GM18517 (cell line): ENCODE data around the gene SLC39A11.
"Not testable (repeated sequence)": the region's sequence is repeated elsewhere in the genome, so short reads cannot be mapped to it uniquely, and the experiment has no call there.

ENCODE experiments used
- ATAC-seq: cut with Tn5 transposase; IDR thresholded peaks from one replicate; pipeline ENCODE4 v1.9.1; 2021; ENCODE audit warnings: mild to moderate bottlenecking, moderate library complexity; ENCODE audit not compliant: unreplicated experiment

SLC39A11 gene

DNA sequence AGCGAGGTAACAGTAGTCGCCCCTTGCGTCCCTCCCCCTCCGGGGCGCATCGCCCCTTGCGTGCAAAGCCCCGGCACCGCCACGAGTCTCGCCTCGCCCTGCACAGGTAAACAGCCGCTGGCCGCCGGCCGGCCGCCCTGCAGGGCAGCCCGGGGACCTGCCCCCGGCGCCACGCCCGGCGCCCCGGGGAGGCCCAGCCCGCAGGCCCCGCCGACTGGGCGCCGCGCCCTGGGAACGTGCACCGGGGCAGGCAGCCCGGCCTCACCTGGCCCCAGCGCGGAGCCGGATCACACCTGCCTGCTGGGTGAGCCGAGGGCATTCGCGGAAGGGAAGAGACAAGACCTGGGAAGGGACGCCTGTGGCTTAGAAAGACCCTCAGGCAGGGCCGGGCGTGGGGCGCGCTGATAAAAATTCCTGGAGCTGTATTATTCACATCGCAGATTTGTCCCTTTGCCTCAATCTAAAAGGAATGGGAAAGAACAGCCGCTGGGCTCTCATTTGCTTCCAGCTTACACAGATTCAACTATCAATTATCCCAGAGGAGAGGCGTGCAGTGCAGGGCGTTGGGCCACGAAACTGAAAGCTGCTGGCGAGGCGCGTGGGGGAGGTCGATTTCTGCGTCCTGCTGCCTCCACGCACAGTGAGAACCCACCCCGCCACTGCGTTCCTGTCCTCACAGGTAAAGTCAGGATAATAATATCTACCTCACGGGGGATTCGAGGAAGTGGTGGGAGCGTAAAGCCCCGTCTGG lies 451.9 kb downstream of the SLC39A11 start:
- no peak for ATAC-seq

DNA sequence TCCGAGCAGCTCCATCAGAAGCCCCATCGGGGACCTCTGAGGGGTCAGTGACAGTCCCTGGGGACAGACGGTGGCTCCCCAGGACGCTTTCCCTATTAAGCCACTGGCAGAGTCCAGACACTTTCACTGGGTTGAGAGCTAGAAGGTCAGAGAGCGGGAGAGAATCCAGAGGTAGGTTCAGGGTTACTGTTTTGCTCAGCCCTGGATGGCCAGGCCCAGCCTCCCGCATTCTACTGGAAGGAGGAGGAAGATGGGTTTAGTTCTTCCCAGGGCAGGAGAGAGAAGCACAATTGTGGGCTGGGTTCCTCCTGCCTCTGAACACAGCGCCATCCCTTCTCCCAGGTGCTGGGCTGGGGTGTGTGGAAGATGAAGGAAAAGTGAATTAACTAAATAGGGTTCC lies 452.8 kb downstream of the SLC39A11 start:
- ATAC-seq = no peak

DNA sequence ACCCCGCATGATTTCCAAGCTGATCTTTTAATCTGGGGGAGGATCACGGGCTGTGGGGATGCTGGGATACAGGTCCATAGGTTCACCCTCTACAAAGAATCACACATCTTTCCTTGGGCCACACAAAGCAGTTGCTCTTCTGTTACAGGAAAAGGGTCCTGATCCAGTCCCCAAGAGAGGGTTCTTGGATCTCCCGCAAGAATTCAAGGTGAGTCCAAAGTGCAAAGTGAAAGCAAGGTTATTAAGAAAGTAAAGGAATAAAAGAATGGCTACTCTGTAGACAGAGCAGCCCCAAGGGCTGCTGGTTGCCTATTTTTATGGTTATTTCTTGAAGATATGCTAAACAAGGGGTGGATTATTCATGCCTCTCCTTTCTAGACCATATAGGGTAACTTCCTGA lies 453.6 kb downstream of the SLC39A11 start:
- not testable (repeated sequence) for ATAC-seq

DNA sequence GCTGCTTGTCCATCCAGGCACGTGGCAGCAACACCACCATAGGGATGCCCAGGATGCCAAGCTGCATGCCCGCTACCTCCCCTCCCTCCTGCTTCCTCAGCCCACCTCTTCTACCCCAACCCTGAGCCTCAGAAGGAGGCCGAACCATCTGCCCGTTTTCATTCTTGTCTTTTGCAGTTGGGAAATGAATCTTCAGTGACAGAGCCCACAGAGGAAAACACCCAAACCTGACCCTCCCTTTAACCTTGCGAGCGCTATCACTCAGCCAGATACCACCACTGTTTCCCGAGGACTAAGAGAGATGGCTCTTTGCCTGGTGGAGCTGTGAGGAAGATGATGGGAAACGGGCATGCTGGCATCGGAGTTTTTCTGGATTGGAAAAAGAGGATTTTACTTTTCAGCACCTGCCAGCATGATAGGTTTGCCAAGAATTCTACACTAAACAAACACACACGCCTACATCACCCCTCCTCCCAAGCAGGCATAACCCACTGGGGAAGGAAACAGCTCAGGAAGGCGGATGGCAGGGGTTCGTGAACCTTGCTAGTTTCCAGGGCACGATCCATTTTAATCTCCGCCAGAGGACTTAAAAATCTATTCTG lies 457.4 kb downstream of the SLC39A11 start:
- ATAC-seq = no peak

DNA sequence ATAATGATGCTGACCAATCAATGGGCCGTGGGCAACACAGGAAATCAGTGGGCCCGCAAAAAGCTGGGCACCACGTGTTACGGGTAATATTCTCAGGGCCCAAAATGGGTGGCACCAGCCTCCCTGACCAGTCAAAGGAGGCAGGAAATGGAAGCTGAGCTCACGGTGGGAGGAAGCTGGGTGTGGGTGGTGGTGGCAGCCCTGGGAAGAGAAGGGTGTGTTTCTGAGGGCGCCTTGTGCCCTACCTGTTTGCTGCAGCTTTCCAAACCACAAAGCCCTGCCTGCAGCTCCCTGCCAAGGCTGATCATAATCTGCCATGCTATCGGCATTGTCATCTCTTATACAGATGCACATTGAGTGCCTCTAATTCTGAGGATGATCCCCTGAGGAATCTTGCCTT lies 457.9 kb downstream of the SLC39A11 start:
- ATAC-seq = no peak

DNA sequence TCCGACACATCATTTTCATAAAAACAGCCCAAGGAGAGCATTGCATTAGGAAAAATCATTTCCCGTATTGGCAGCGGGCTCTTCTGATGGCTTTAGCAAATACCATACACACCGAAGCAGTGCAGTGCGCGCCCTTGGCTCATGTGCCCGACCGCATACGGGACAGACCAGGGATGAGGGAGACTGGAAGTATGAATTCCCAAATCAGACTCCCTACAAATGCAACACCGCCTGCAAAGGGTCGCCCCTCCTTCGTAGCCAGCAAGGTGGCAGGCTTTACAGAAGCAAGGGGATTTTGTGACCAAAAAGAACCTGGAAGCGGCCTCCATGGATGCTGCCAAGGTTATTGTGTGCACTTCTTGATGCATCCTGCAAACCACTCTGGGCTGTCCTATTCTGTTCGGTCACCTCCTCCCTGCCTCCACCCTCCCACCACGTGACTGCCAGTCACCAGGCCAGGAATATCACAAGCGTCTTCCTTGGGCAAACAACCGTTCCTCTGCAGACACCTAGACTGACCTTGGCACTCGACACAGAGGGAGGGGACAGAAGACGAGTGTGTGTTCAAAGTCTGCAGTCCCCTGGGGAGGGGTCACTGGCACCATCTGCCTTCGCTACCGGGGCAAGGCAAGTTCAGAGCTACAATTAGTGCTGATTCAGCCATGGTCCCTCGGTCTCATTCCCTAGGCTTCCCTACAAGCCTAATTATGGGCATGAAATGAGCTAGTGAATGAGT lies 460.4 kb downstream of the SLC39A11 start:
- ATAC-seq = no peak

DNA sequence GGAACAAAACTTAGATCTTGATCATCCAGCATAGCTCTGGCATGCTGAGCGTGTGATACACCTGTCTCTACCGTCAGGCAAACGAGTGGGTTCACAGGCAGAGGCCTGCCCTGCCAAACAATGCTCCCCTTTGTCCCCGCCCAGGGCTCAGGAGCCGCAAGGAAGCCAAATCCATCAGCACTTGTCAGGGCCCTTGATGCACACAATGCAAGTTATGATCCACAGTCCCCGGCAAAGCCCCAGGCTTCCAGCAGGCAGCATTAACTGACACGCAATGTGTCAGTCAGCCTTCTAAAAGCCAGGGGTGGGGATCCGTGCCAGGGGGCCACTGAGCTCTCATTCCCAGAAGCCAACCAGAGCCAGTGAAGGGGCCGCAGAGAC lies 460.9 kb downstream of the SLC39A11 start:
- ATAC-seq = no peak

DNA sequence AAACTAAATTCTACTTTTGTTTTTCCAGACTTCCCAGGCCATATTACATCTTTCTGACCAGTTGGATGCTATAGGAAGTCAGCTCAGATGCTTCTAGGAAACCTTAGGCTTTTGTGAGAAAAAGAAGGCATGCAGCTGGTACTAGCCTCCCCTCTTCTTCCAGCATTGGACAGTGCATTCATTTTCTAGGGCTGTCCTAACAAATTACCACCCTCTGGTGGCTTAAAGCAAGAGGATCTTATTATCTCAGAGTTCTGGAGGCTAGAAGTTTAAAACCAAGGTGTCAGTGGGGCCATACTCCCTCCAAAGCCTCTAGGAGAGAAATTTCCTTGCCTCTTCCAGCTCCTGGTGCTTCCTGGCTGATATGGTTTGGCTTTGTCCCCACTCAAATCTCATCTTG lies 467.8 kb downstream of the SLC39A11 start:
- no peak for ATAC-seq

DNA sequence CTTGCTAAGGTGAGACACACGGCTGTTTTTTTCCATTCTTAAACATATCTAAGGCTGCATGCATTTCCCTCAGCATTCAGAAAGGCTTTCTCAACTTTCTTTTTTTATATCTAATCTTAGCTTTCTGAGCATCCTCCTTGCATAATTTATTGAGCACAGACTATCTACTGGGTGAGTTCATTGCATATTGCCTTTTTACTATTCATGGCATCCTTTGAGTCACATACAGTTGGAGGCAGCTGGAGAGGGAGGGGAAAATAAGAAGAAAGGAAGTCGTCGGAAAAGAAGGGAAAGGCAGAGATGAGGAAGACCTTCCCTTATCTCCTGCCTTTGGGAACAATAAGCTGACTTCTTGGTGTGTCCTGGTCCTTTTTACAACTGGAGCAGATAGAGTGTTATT lies 468.3 kb downstream of the SLC39A11 start:
- no peak for ATAC-seq

DNA sequence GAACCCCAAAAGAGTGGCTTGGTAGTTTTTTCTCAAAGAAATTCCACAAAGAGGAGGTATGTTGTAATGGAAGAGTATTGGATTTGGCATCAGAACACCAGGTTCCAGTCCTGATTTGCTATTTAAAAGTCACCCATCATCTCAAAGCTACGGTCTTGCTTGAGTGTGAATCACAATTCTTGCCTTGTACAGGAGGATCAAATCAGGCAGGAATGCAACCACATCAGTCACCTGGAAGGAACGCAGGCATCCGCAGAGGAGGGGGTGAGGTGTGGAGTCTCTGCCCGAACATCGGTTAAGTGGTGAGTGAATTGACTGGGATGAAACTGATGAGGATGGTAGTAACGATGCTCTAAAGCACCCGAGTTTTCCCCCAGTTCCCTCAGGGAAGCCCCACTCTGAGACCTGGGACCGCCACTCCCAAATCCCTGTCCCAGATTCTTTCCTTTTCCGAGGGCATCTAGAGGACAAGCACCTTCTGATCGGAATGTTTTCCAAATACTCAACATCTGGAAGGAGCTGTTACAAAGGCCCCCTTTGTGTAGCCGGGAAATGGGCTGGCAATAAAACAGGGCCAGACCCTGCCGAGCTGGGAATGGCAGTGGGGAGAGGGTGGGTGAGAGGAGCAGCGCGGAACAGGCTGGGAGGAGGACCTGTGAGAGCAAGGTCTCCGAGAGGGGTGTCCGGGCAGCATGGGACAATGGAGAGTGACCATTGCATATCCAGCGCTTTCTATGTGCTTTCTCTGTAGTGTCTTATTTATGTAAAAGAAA lies 469.6 kb downstream of the SLC39A11 start:
- no peak for ATAC-seq

DNA sequence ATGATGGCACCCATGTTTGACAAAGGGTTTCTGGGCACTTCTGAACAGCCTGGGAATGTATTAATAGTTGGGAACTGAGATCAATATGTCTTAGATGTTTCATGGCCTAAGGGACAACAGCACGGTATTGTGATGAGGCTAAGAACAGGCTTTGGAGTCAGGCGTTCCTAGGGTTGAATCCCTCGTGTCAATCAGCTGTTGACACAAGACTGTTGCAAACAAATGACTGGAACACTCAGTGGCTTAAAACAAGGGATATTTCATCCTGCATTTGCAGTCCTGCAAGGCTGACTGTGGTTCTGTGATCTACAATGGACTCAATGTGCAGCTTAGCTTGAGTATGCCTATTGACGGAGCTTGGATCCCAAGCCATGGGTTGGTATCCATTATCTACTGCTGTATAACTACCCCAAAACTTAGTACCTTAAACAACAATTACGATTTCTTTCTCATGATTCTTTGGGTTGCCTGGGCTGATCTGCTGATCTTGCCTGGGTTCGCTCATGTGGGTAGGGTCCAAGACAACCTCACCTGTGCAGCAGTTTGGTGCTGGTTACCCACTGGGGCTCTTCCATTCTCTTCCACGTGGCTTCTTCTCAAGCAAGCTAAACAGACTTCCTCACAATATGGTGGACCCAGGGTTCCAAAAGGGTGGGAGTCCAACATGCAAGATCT lies 472.4 kb downstream of the SLC39A11 start:
- ATAC-seq = no peak

DNA sequence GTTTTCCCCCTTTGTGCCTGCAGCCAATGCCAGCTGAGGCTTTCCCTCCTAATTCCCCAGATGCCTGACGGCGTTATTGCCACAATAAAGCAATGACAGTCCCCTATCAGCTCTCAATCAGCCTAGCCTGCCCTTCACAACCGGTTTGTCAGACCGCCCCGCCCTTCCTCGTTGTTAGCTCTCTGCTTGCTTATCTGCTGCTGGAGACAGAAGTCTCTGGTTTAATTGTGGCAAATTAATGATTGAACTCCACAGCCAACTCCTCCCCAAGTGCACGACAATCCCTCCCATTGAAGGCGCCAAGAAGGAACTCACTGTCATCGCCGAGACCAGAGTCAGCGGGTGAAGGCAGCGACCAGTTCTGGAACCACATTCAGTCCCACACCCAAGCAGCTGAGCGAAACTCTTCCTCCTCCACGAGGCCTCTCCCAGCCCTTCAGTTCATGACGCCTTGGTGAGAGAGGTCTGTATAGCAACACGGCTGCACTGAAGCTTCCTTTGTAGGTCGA lies 474.4 kb downstream of the SLC39A11 start:
- no peak for ATAC-seq

DNA sequence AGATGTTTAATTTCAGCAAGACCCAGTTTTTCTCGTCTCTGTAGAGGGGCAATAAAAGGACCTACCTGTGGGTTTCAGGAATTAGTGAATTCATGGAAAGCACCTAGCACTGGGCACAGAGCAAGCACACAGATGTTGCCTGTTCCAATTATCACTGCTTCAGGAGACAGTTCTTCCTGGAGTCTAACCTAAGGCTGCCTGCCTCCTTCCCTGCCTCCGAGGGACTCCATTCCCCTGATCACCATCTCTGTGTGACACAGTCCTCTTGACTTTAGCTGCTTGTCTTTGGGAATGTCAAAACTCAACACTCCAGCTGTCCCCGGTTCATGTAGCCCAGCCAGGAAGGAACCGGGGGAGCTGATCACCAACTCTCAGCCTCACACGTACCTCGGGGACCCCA lies 474.9 kb downstream of the SLC39A11 start:
- no peak for ATAC-seq

DNA sequence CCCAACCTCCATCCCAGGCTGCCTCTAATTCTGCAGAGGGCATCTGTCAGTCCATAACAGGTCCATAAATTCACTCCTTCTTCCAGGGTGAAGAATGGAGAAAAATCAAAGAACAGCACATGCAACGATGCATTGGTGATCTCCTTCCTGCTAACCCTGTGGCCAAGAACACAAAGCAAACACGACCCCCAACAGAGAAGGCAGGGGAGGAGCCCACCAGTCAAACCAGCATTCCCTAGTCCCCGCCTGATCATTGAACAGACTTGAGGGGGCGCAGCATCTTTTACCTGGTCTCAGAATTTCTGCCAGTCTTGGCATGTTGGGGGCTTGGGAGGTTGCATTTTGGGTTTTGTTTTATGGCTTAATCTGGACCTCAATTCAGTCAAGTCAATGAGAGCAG lies 476.0 kb downstream of the SLC39A11 start:
- ATAC-seq = no peak

DNA sequence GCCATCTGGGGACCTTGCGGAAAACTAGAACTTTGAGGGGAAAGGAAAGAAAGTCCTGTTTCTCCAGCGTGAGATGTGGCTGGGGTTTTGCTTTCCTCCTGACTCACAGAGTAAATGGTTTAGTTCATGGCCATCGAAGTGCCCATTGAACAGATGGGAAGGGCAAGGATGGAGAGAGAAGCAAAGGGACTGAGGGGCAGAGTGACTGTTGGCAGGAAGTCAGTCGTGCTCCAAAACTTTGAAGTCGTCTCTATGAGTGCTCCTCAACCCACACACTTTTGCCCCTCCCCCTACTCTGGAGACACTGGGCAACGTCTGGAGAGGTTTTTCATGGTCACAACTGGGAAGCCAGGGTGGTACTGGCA lies 476.9 kb downstream of the SLC39A11 start:
- ATAC-seq = no peak

DNA sequence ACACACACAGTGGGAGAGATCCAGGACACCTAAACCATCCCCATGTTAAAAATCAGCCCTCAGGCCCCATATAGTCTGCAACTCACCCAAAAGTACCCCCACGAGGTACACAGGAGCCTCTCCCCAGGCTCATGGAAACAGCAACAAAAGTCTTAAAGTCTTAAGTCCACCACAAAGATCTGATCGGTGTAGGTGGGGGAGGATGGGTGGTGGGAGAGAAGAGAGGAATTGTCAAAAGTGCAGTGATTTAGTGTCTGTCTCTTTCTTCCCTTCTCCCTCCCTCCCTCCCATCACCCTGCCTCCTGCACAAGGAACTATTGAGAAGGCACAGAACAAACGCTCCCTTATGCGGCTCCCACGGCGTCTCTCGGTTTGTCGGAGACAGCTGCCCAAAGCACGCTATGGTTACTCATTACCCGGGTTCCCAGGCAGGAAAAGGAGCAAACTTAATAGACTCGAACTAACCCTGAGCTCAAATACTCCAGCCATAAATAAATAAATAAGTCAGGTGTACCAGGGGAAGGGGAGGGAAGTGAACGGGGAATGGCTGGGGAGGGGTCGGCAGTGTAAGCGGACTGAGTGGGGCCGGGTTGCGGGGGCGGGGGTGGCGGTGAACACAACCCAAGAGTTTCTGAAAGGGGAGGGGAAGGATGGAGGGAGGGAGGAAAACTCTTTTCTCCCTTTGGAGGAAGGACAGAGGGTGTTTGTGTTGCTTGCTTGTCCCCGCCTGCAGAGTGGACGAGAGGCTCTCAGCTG lies 477.4 kb downstream of the SLC39A11 start:
- no peak for ATAC-seq

DNA sequence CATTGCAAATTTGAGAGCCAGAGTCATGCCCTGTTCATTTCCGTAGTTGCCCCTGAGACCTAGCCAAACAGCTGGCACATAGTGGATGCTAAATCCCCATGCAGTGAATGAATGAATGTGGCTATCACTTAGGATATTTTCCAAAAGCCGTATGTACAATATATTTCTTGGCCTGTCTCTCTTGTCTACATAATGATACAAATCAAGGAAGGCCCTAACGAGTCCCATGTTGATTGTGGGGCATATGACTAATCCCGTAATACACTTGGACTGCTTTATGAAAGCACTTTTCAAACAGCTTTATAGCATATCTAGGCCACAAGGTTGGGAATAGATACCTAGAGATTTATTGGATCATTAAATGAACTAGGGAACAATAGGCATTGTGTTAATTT lies 478.0 kb downstream of the SLC39A11 start:
- ATAC-seq = no peak

DNA sequence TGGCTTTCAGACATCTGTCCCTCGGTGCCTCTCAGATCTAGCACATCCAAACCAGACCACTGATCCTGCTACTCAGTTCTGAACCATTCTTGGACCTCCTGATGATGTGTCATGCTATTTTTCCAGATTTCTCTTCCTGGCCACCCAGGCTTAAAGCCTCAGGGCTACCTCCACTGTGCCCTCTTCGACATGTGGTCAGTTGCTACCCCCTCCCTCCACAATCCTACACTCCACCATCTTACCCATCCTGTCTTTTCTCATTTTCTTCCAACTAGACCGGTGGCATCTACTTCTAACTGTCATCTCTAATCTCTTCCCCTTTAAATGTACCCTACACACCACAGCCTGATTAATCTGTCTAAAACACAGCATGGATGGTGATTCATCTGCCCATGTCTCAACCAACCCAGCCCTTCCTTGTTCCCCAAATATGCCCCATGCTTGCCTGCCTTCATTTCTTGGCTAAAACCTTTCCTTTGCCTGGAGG lies 478.6 kb downstream of the SLC39A11 start:
- ATAC-seq = no peak

DNA sequence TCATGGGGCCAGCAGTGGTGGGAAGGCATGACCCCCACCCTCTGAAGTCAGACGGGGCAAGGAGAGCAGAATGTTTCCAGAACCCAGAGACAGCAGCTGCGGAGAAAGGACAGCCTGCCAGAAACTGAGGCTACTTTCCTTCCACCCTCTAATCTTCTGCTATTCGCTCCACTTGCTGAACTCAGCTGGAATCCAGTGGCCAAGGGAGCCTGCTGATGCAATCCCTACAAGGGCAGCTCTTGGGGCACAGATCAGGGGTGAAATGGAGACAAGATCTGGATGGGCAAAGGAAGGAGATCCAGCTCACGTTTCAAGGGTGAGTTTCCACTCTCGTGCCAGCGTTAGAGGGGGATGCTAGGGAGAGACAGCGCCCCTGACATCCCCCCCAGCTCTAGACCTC lies 479.1 kb downstream of the SLC39A11 start:
- no peak for ATAC-seq

DNA sequence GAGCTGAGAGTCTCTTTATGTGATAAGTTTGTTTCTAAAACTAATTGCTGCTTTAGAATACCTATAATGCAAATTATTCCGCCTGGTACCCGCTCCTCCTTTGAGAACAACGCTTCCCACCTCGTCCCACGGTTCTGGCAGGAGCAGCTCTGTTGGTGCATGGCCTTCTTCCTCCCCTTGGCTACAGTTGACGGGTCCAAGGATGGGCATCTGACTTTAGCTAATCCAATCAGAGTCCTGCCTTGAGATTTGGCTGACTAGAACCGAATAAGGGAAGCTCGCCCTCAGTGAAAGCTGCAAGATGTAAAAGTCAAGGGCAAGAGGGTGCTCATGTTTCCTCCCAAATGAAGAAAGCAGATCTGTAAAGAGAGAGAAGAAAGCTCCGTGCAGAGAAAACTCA lies 481.3 kb downstream of the SLC39A11 start:
- ATAC-seq = no peak
